Aorta (tissue), 5 donors: ENCODE measurements around the gene RNH1. TPM values are rescaled to one million over a fixed set of nuclear protein-coding genes. Genes with fewer than 3 reads are reported as not detected.

Experiments
- ATAC-seq: fragments of 200-7000 bp; cut with Tn5 transposase; one replicate; pipeline ENCODE4 v1.9.1; 2022; ENCODE audit warnings: moderate library complexity; ENCODE audit not compliant: low FRiP score
- DNase-seq, 2 donors: peaks; one replicate each; pipeline ENCODE4 v3.0.0-alpha.2; 2020
- H3K27ac ChIP-seq, 2 donors: one replicate each; pipeline ENCODE4 v1.5.1; 2013; ENCODE audit warnings: low read length in 2 of 2, mild to moderate bottlenecking in 2 of 2, moderate library complexity in 2 of 2, control low read depth in 1 of 2, inconsistent platforms in 1 of 2, low read depth in 1 of 2
- H3K27me3 ChIP-seq, 2 donors: one replicate each; pipeline ENCODE4 v1.6.1; 2013; ENCODE audit warnings: control low read depth in 1 of 2, low read length in 1 of 2, mild to moderate bottlenecking in 1 of 2, moderate library complexity in 1 of 2; ENCODE audit not compliant: insufficient read depth in 2 of 2, control insufficient read depth in 1 of 2
- H3K36me3 ChIP-seq, 2 donors: one replicate each; pipeline ENCODE4 v1.6.1; 2013; ENCODE audit warnings: control low read depth in 1 of 2, low read length in 1 of 2, mild to moderate bottlenecking in 1 of 2; ENCODE audit not compliant: insufficient read depth in 2 of 2, control insufficient read depth in 1 of 2
- H3K4me1 ChIP-seq, 2 donors: one replicate each; pipeline ENCODE4 v1.6.1; 2013; ENCODE audit warnings: low read length in 2 of 2, control low read depth in 1 of 2, mild to moderate bottlenecking in 1 of 2, moderate library complexity in 1 of 2; ENCODE audit not compliant: insufficient read depth in 2 of 2, control insufficient read depth in 1 of 2
- H3K4me3 ChIP-seq, 2 donors: one replicate each; pipeline ENCODE4 v1.5.1; 2013; ENCODE audit warnings: low read length in 2 of 2, control low read depth in 1 of 2, mild to moderate bottlenecking in 1 of 2
- H3K9me3 ChIP-seq: one replicate; pipeline ENCODE4 v1.6.1; 2013; ENCODE audit warnings: mild to moderate bottlenecking, low read length; ENCODE audit not compliant: control insufficient read depth
- WGBS, 2 donors: extraction: QIAGEN DNeasy Blood & Tissue Kit; methylation state at CpG; one replicate each; pipeline ENCODE4 v1.1.7; 2013; 5-methylcytosine and 5-hydroxymethylcytosine counted together
- intact Hi-C, 2 donors: fragments of 100-400 bp; cut with DNase I; formaldehyde crosslinking; loops; one replicate each; pipeline versions ENCODE4 v1.14.2 to v1.15.0; 2022
- polyA plus RNA-seq, 2 donors: library from polyadenylated mRNA; stranded (reverse); fragments of 200-250 nt; gene quantifications; one replicate each; pipeline ENCODE4 v1.2.3, GENCODE V29; 2013
- total RNA-seq, 2 donors: library from RNA; stranded (reverse); fragmentation: NEBNext Ultra II Directional; extraction: Animal tissue kit (Norgen Biotek cat#: 25700); gene quantifications; one replicate each; pipeline ENCODE4 v1.2.1, GENCODE V29; 2021
- donor health status: healthy with polysubstance abuse.
- donor health status: Bipolar disorder and iron deficiency.
- donor health status: DM: no; HTN: no; CAD: no.
- donor health status: DM: no; HTN: no; CAD: no.
- donor health status: DM: yes; HTN: yes; CAD: no.

Gene RNH1
- total and polyA plus RNA-seq, 4 donors: 125 to 224 (median 165) TPM

GRCh38 chr11:490930-491260 is 16.1 kb downstream of the RNH1 start:
- intact Hi-C loops: no loop called here
- H3K27me3 ChIP-seq: no peaks in the 10 kb centered on the region
- H3K4me3 ChIP-seq: no peak overlapping the region
- DNase-seq (peak in 1 of 2 donors; percentile 45), ATAC-seq (no peak)
- no peaks in the 10 kb centered on the region for H3K4me1 ChIP-seq
- no peaks in the 10 kb centered on the region for H3K36me3 ChIP-seq
- no peaks in the 10 kb centered on the region for H3K9me3 ChIP-seq
- no peak overlapping the region for H3K27ac ChIP-seq
- 86 to 89% methylated on average over 15 of the region's 15 CpGs for WGBS, 2 donors

- no peaks in the 10 kb centered on the region for H3K36me3 ChIP-seq
- intact Hi-C loops: no loop called here
- H3K4me3 ChIP-seq: no peak overlapping the region
- H3K27me3 ChIP-seq: no peaks in the 10 kb centered on the region
- 91 to 93% methylated on average over 38 of the region's 38 CpGs for WGBS, 2 donors
- no peaks in the 10 kb centered on the region for H3K9me3 ChIP-seq
- no peak for DNase-seq
- peak; percentile 2 for ATAC-seq
- no peaks in the 10 kb centered on the region for H3K4me1 ChIP-seq
- no peak overlapping the region for H3K27ac ChIP-seq
These were observed 16.7 kb downstream of the RNH1 start for GRCh38 chr11:490186-490929.

GRCh38 chr11:489610-490185 is 17.3 kb downstream of the RNH1 start:
- Histone ChIP-seq H3K27ac (no peak overlapping the region), H3K4me1 (no peaks in the 10 kb centered on the region), H3K9me3 (no peaks in the 10 kb centered on the region), H3K4me3 (no peak overlapping the region), H3K27me3 (no peaks in the 10 kb centered on the region), H3K36me3 (no peaks in the 10 kb centered on the region)
- WGBS, 2 donors: 94 to 95% methylated on average over 37 of the region's 37 CpGs
- intact Hi-C loops: no loop called here
- no peak for ATAC-seq
- no peak for DNase-seq

GRCh38 chr11:488992-489391 is 18.1 kb downstream of the RNH1 start:
- intact Hi-C loops: no loop called here
- no peaks in the 10 kb centered on the region for H3K27me3 ChIP-seq
- H3K4me1 ChIP-seq: no peaks in the 10 kb centered on the region
- DNase-seq (no peak), ATAC-seq (no peak)
- no peaks in the 10 kb centered on the region for H3K9me3 ChIP-seq
- H3K36me3 ChIP-seq: no peaks in the 10 kb centered on the region
- H3K4me3 ChIP-seq: no peak overlapping the region
- H3K27ac ChIP-seq: no peak overlapping the region
- 86 to 87% methylated on average over 19 of the region's 19 CpGs for WGBS, 2 donors

GRCh38 chr11:488579-488978 is 18.5 kb downstream of the RNH1 start:
- WGBS, 2 donors: 90% methylated on average over 19 of the region's 19 CpGs
- H3K36me3 ChIP-seq: no peaks in the 10 kb centered on the region

GRCh38 chr11:488062-488461 is 19.0 kb downstream of the RNH1 start:
- no peaks in the 10 kb centered on the region for H3K27me3 ChIP-seq
- H3K4me1 ChIP-seq: no peaks in the 10 kb centered on the region
- ATAC-seq (no peak), DNase-seq (no peak)
- H3K4me3 ChIP-seq: no peak overlapping the region
- no peaks in the 10 kb centered on the region for H3K36me3 ChIP-seq
- H3K27ac ChIP-seq: no peak overlapping the region
- intact Hi-C loops: no loop called here
- no peaks in the 10 kb centered on the region for H3K9me3 ChIP-seq
- 88 to 93% methylated on average over 24 to 25 of the region's 25 CpGs for WGBS, 2 donors

More at GRCh38 chr11:488579-488978, 18.5 kb downstream of the RNH1 start:
- H3K27me3 ChIP-seq: no peaks in the 10 kb centered on the region
- DNase-seq: peak in 1 of 2 donors; percentile 35
- intact Hi-C loops: no loop called here
- no peak overlapping the region for H3K27ac ChIP-seq
- no peak overlapping the region for H3K4me3 ChIP-seq
- H3K9me3 ChIP-seq: no peaks in the 10 kb centered on the region
- ATAC-seq: no peak
- H3K4me1 ChIP-seq: no peaks in the 10 kb centered on the region

- DNase-seq (no peak), ATAC-seq (no peak)
- Histone ChIP-seq H3K27me3 (no peaks in the 10 kb centered on the region), H3K4me3 (no peak overlapping the region), H3K9me3 (no peaks in the 10 kb centered on the region), H3K4me1 (no peaks in the 10 kb centered on the region), H3K27ac (no peak overlapping the region), H3K36me3 (no peaks in the 10 kb centered on the region)
- intact Hi-C loops: no loop called here
- 91 to 92% methylated on average over 22 of the region's 22 CpGs for WGBS, 2 donors
These were observed 19.4 kb downstream of the RNH1 start for GRCh38 chr11:487571-488021.

- H3K4me3 ChIP-seq: no peak overlapping the region
- no peak for ATAC-seq
- WGBS, 2 donors: 97% methylated on average over 21 to 23 of the region's 23 CpGs
- H3K4me1 ChIP-seq: no peaks in the 10 kb centered on the region
- no peak for DNase-seq
- no peaks in the 10 kb centered on the region for H3K36me3 ChIP-seq
- H3K9me3 ChIP-seq: no peaks in the 10 kb centered on the region
- no peaks in the 10 kb centered on the region for H3K27me3 ChIP-seq
- intact Hi-C loops: no loop called here
- no peak overlapping the region for H3K27ac ChIP-seq
These were observed 20.9 kb downstream of the RNH1 start for GRCh38 chr11:486189-486588.

- H3K27me3 ChIP-seq: no peaks in the 10 kb centered on the region
- ATAC-seq (no peak), DNase-seq (no peak)
- intact Hi-C loops: no loop called here
- H3K4me3 ChIP-seq: no peak overlapping the region
- no peaks in the 10 kb centered on the region for H3K4me1 ChIP-seq
- no peak overlapping the region for H3K27ac ChIP-seq
- WGBS, 2 donors: 97 to 98% methylated on average over 38 of the region's 38 CpGs
- H3K9me3 ChIP-seq: no peaks in the 10 kb centered on the region
- H3K36me3 ChIP-seq: no peaks in the 10 kb centered on the region
These were observed 22.4 kb downstream of the RNH1 start for GRCh38 chr11:484616-485015.
